K562 (cell line): ENCODE data around the gene CARD10. TPM values are rescaled to one million over a fixed set of nuclear protein-coding genes. Genes with fewer than 3 reads are reported as not detected.
A peak's percentile ranks its signal among the peaks of the same experiment; 100 is the strongest.

Experiments used
- ATAC-seq: fragments of 200-7000 bp; cut with Tn5 transposase; 3 replicates; pipeline ENCODE4 v1.9.1; 2020; ENCODE audit warnings: moderate library complexity
- BruUV-seq: library from RNA; stranded (reverse); fragments of 400-500 nt; replicated peaks from 2 replicates; lab custom pipeline; 2021; lab: Mats Ljungman, UMichigan
- CTCF ChIA-PET: fragments of 300-600 bp; formaldehyde crosslinking; extraction: SDS; loops from one replicate; lab custom pipeline; 2021; ENCODE audit warnings: low intra/inter-chr PET ratio; lab: Yijun Ruan, JAX
- POLR2A ChIA-PET: fragments of 300-600, 350-650 bp; sonication (Branson Sonifier 250); formaldehyde crosslinking; extraction: SDS; loops from one replicate; lab custom pipeline; 2021; ENCODE audit warnings: antibody characterized with exemption, inconsistent platforms; lab: Yijun Ruan, JAX
- DNase-seq, 4 experiments: peaks; one replicate each; pipeline versions ENCODE4 v3.0.0 to v3.0.0-alpha.2; 2011 to 2018; ENCODE audit warnings: low spot score in 3 of 4, mixed read lengths in 3 of 4; ENCODE audit errors: extremely low read depth in 1 of 4
- FAIRE-seq: peaks from 2 replicates; lab custom pipeline; 2011; peaks lifted over from hg19 to GRCh38; lab: Jason Lieb, UNC
- H2AFZ ChIP-seq: 2 replicates; pipeline ENCODE4 v1.6.0; 2011; ENCODE audit warnings: low read depth, low read length, control low read depth, inconsistent platforms
- H3K27ac ChIP-seq: fragments of 200-600 bp; 3 replicates; pipeline ENCODE4 v1.8.0; 2011; ENCODE audit warnings: low read depth, mild to moderate bottlenecking, control low read depth, inconsistent platforms, low read length, moderate library complexity, mixed read lengths; ENCODE audit errors: extremely low read depth
- H3K27me3 ChIP-seq, 2 experiments: fragments of 300-600 bp in 1 of 2; 2 replicates in 1 of 2; 3 replicates in 1 of 2; pipeline versions ENCODE4 v1.6.0 to v1.8.0; 2011; ENCODE audit warnings: inconsistent platforms in 2 of 2, low read length in 2 of 2, mild to moderate bottlenecking in 1 of 2, mixed read lengths in 1 of 2, moderate library complexity in 1 of 2; ENCODE audit not compliant: control insufficient read depth in 2 of 2, insufficient read depth in 2 of 2
- H3K36me3 ChIP-seq: fragments of 300-600 bp; 3 replicates; pipeline ENCODE4 v1.8.0; 2011; ENCODE audit warnings: mild to moderate bottlenecking, low read length, inconsistent platforms; ENCODE audit not compliant: control insufficient read depth, insufficient read depth
- H3K4me1 ChIP-seq, 2 experiments: fragments of 200-600 bp in 1 of 2; replicated peaks in 1 of 2; 2 replicates in 1 of 2; 3 replicates in 1 of 2; pipeline versions ENCODE4 v1.5.1 to v1.8.0; 2011; ENCODE audit warnings: inconsistent platforms in 2 of 2, low read length in 2 of 2, mild to moderate bottlenecking in 1 of 2, mixed read lengths in 1 of 2, moderate library complexity in 1 of 2; ENCODE audit not compliant: control insufficient read depth in 2 of 2, insufficient read depth in 2 of 2
- H3K4me2 ChIP-seq: 2 replicates; pipeline ENCODE4 v1.6.1; 2011; ENCODE audit warnings: low read length, control low read depth, inconsistent platforms, mixed read lengths; ENCODE audit not compliant: insufficient read depth
- H3K4me3 ChIP-seq: fragments of 200-600 bp; sonication (generic), shearing (Covaris generic); 2 replicates; pipeline ENCODE4 v1.5.1; 2016; ENCODE audit warnings: control low read depth, inconsistent platforms
- H3K79me2 ChIP-seq: fragments of 200-600 bp; 3 replicates; pipeline ENCODE4 v1.8.0; 2011; ENCODE audit warnings: low read length, inconsistent platforms; ENCODE audit not compliant: control insufficient read depth, insufficient read depth
- H3K9ac ChIP-seq, 2 experiments: 2 replicates each; pipeline versions ENCODE4 v1.6.0 to v1.6.1; 2011; ENCODE audit warnings: low read depth in 2 of 2, low read length in 2 of 2, control low read depth in 1 of 2, inconsistent platforms in 1 of 2, mild to moderate bottlenecking in 1 of 2, mixed read lengths in 1 of 2; ENCODE audit not compliant: insufficient read depth in 1 of 2
- H3K9me1 ChIP-seq: one replicate; pipeline ENCODE4 v1.6.0; 2011; ENCODE audit warnings: inconsistent platforms, mild to moderate bottlenecking, low read length, moderate library complexity; ENCODE audit not compliant: control insufficient read depth, insufficient read depth
- H3K9me3 ChIP-seq: replicated peaks from 2 replicates; pipeline ENCODE4 v1.5.1; 2011; ENCODE audit warnings: low read depth, low read length, inconsistent platforms; ENCODE audit not compliant: control insufficient read depth, insufficient read depth
- H4K20me1 ChIP-seq: replicated peaks from 2 replicates; pipeline ENCODE4 v1.6.1; 2011; ENCODE audit warnings: low read length, inconsistent platforms, mixed read lengths; ENCODE audit not compliant: control insufficient read depth, insufficient read depth
- JUND ChIP-seq, 2 experiments: IDR thresholded peaks; 2 replicates in 1 of 2; 3 replicates in 1 of 2; pipeline ENCODE4 v1.6.1; 2011; ENCODE audit warnings: borderline replicate concordance in 2 of 2, low read depth in 2 of 2, low read length in 2 of 2, improper control_type of control experiment in 1 of 2, missing biosample characterization in 1 of 2, missing genetic modification characterization in 1 of 2, missing genetic modification reagents in 1 of 2
- KDM2B ChIP-seq: fragments of 250-450 bp; sonication (Bioruptor Pico); IDR thresholded peaks from 2 replicates; pipeline ENCODE4 v1.8.0; 2021; ENCODE audit warnings: mild to moderate bottlenecking, moderate library complexity
- NCOA4 ChIP-seq: fragments of 450-650 bp; IDR thresholded peaks from 2 replicates; pipeline ENCODE4 v1.6.1; 2018; ENCODE audit warnings: mild to moderate bottlenecking; ENCODE audit not compliant: partially characterized antibody
- RBM17 ChIP-seq: fragments of 200-400 bp; formaldehyde crosslinking; IDR thresholded peaks from 2 replicates; pipeline ENCODE4 v1.6.1; 2017; ENCODE audit warnings: low read depth, mild to moderate bottlenecking, low read length, borderline replicate concordance
- RBM25 ChIP-seq: fragments of 200-400 bp; formaldehyde crosslinking; IDR thresholded peaks from 2 replicates; pipeline ENCODE4 v1.6.1; 2018; ENCODE audit warnings: low read length, low read depth, moderate library complexity; ENCODE audit not compliant: severe bottlenecking
- TFAP4 ChIP-seq: sonication (generic); formaldehyde crosslinking; IDR thresholded peaks from 2 replicates; pipeline ENCODE4 v1.8.0; 2022; ENCODE audit warnings: missing genetic modification reagents, mild to moderate bottlenecking, moderate library complexity, borderline replicate concordance
- VEZF1 ChIP-seq: fragments of 200-800 bp; sonication (Bioruptor generic); IDR thresholded peaks from 2 replicates; pipeline ENCODE4 v1.6.1; 2017; ENCODE audit warnings: missing genetic modification characterization, missing compliant biosample characterization
- ZEB2 ChIP-seq: fragments of 450-650 bp; IDR thresholded peaks from 2 replicates; pipeline ENCODE4 v1.6.1; 2016
- ZFP36 ChIP-seq: fragments of 150-350 bp; IDR thresholded peaks from 2 replicates; pipeline ENCODE4 v1.6.1; 2018; ENCODE audit warnings: low read length, low read depth; ENCODE audit not compliant: partially characterized antibody
- WGBS: fragments of 100-300 bp; shearing (Covaris generic); methylation state at CpG from one replicate; pipeline ENCODE4 v1.1.6; 2016; ENCODE audit warnings: low coverage, mixed read lengths; ENCODE audit not compliant: insufficient coverage; ENCODE audit errors: missing lambda C conversion rate; 5-methylcytosine and 5-hydroxymethylcytosine counted together
- in situ Hi-C: fragments of 300-500 bp; cut with MboI; formaldehyde crosslinking; loops from 4 replicates; pipeline ENCODE4 v1.15.0; 2018; ENCODE audit warnings: inconsistent platforms, mixed read lengths
- intact Hi-C: fragments of 100-400 bp; cut with micrococcal nuclease; formaldehyde crosslinking; loops from 2 replicates; pipeline ENCODE4 v1.14.2; 2022
- polyA plus RNA-seq, 8 experiments: library from polyadenylated mRNA; depleted of rRNA in 4 of 8; stranded (reverse) in 5 of 8; unstranded in 3 of 8; fragments of >200 nt; fragmentation: Nextera tagmentation in 2 of 8; fragmentation: Illumina TruSeq in 1 of 8; extraction: Ambion mirVana in 2 of 8; extraction: Trizol in 1 of 8; gene quantifications; 2 replicates each; pipeline versions ENCODE4 v1.2.1 to v1.2.3, GENCODE V29; 2011 to 2014; ENCODE audit warnings: inconsistent platforms in 1 of 8, missing spikeins in 1 of 8
- total RNA-seq, 7 experiments: library from RNA; depleted of rRNA in 6 of 7; stranded (reverse); fragments of >200 nt in 6 of 7; fragmentation: Illumina TruSeq in 2 of 7; extraction: Trizol in 2 of 7; gene quantifications; 2 replicates each; pipeline versions ENCODE4 v1.2.1 to v1.2.3, GENCODE V29; 2011 to 2021; ENCODE audit warnings: low replicate concordance in 1 of 7
- TF ChIP-seq, protein P1 (sequence below): fragments of 450-650 bp; IDR thresholded peaks from 2 replicates; pipeline ENCODE4 v1.6.1; 2017; ENCODE audit warnings: antibody characterized with exemption
- TF ChIP-seq, protein P2 (sequence below): sonication (generic); formaldehyde crosslinking; IDR thresholded peaks from 2 replicates; pipeline ENCODE4 v1.8.1; 2022; ENCODE audit warnings: missing genetic modification reagents

Gene CARD10
- total and polyA plus RNA-seq, 9 of the 15 experiments (the other 6 are each of a cell fraction or from before 2014, with no cell fraction given) = 0.13 to 5.8 (median 1.6) TPM

DNA sequence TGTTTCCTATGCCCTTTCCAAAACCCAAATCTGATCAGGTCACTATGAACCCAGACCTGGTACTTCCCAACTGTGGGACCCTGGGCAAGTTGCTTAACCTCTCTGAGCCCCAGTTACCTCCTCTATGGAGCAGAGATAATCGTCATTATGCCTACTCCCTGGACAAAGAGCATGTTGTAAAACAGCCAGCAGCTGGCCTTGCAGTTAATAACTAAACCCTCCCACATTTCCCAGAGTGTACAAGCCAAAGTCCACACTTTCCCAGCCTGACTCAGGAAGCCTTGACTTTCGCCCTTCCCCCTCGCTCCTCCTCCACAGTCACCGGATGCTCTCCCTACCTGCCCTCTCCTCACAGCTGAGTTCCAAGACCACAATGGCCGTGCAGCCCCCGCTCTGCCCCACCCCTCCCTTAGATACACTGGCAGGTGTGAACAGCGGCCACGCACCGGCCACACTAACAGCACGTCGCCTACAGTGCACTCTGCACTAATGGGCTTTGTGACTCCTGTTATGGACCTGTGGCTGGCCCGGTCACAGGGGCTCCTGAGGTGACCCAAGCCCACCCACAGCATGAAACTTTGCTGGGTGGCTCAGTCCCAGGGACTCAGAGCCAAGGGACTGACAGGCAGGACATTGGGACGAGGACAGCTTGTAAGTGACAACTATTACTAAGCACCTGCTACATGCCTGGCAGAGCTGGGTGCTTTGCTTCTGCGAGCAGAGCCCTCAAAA lies 17.4 kb downstream of the CARD10 start:
- no peaks in the 10 kb centered on the region for H3K9me3 ChIP-seq
- H3K4me1 ChIP-seq = peaks cover 15 to 39% of the 10 kb centered on the region in 2 experiments
- TF ChIP-seq ZEB2 = no peak
- TF ChIP-seq JUND (IDR thresholded peaks at IDR 0.05; ENCODE audit: borderline replicate concordance, low read depth, low read length) = no peak
- TF ChIP-seq JUND (tag; IDR thresholded peaks at IDR 0.05; ENCODE audit: borderline replicate concordance, low read depth, low read length) = no peak
- TF ChIP-seq TFAP4 (CRISPR knock-in tag) = 0 out of 2 replicates have a peak, but pooled peaks have one; percentile 21
- TF ChIP-seq, protein P1, sequence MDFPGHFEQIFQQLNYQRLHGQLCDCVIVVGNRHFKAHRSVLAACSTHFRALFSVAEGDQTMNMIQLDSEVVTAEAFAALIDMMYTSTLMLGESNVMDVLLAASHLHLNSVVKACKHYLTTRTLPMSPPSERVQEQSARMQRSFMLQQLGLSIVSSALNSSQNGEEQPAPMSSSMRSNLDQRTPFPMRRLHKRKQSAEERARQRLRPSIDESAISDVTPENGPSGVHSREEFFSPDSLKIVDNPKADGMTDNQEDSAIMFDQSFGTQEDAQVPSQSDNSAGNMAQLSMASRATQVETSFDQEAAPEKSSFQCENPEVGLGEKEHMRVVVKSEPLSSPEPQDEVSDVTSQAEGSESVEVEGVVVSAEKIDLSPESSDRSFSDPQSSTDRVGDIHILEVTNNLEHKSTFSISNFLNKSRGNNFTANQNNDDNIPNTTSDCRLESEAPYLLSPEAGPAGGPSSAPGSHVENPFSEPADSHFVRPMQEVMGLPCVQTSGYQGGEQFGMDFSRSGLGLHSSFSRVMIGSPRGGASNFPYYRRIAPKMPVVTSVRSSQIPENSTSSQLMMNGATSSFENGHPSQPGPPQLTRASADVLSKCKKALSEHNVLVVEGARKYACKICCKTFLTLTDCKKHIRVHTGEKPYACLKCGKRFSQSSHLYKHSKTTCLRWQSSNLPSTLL = no peak
- peak; percentile 53 for TF ChIP-seq ZFP36
- no peak for TF ChIP-seq RBM17
- peak; percentile 20 for TF ChIP-seq RBM25
- no peak for TF ChIP-seq KDM2B (CRISPR knock-in tag)
- no peak for TF ChIP-seq NCOA4
- peak; percentile 12; the same call in 1 of the 2 replicates for TF ChIP-seq VEZF1 (CRISPR knock-in tag)
- TF ChIP-seq, protein P2, sequence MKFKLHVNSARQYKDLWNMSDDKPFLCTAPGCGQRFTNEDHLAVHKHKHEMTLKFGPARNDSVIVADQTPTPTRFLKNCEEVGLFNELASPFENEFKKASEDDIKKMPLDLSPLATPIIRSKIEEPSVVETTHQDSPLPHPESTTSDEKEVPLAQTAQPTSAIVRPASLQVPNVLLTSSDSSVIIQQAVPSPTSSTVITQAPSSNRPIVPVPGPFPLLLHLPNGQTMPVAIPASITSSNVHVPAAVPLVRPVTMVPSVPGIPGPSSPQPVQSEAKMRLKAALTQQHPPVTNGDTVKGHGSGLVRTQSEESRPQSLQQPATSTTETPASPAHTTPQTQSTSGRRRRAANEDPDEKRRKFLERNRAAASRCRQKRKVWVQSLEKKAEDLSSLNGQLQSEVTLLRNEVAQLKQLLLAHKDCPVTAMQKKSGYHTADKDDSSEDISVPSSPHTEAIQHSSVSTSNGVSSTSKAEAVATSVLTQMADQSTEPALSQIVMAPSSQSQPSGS = no peak
- H3K36me3 ChIP-seq = 0 out of 3 replicates have a peak, but pooled peaks cover 5% of the 10 kb centered on the region
- H3K9ac ChIP-seq = peak overlapping the region in 1 of 2 experiments; percentile 6; a peak in 2 of 4 replicates
- H3K9me1 ChIP-seq = no peaks in the 10 kb centered on the region
- H3K27ac ChIP-seq = no peak overlapping the region
- peak; percentile 37; the same call in 2 of the 3 replicates for ATAC-seq
- POLR2A ChIA-PET = no interaction called here
- DNase-seq = peak in 3 of 4 experiments; percentile 19 to 44 (median 40)
- CTCF ChIA-PET = no interaction called here
- no TSS peak for BruUV-seq
- FAIRE-seq = peak; percentile 15
- H3K4me2 ChIP-seq = no peak overlapping the region
- in situ Hi-C loops (no loop called here), intact Hi-C loops (no loop called here)
- H3K4me3 ChIP-seq = no peak overlapping the region
- 23% methylated on average over 12 of the region's 14 CpGs for WGBS
- H4K20me1 ChIP-seq = no peaks in the 10 kb centered on the region
- no peak overlapping the region for H2AFZ ChIP-seq
- no peaks in the 10 kb centered on the region for H3K79me2 ChIP-seq
- no peaks in the 10 kb centered on the region for H3K27me3 ChIP-seq
